T-helper 1 cell (primary cell): ENCODE results near the gene ZSCAN31.
"Not testable (repeated sequence)": the region's sequence is repeated elsewhere in the genome, so short reads cannot be mapped to it uniquely, and the experiment has no call there.

Source experiments
- DNase-seq, 5 donors: peaks; one replicate each; pipeline ENCODE4 v3.0.0-alpha.2; 2012 to 2020

Gene ZSCAN31

GRCh38 chr6:28312939-28313338 is 23.0 kb downstream of the ZSCAN31 start:
- no peak for DNase-seq

DNA sequence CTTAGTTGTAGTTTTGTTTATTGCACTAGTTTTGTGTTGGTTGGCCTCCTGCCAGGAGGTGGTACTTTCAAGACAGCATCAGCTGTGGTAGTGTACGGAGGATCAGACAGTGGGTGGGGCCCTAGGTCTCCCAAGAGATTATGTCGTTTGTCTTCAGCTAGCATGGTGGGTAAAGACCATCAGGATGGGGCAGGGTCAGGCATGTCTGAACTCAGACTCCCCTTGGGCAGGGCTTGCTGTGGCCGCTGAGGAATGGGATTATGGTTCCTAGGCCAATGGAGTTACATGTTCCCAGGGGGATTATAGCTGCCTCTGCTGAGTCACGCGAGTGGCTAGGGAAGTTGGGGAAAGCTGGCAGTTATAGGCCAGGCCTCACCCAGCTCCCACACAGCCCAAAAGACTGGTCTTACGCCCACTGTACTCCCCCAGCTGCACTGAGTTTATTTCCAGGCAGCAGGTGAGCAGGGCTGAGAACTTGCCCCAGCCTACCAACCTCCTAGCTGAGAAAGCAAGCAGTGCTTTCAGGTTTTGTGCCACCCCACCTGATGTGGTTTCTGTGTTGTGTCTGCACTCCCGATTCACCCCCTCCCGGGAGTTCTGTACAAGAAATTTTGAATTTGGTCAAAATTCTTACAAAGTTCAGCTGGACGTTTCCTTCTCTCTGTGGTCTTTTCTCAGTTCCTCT is 24.7 kb downstream of the ZSCAN31 start:
- no peak for DNase-seq

GRCh38 chr6:28306363-28306762 is 29.6 kb downstream of the ZSCAN31 start:
- not testable (repeated sequence) for DNase-seq

GRCh38 chr6:28303570-28303969 is 32.4 kb downstream of the ZSCAN31 start:
- peak in 1 of 5 donors; percentile 6 for DNase-seq

GRCh38 chr6:28296520-28297060 is 39.4 kb downstream of the ZSCAN31 start:
- DNase-seq = no peak

- no peak for DNase-seq
Observed at GRCh38 chr6:28295326-28295725, 40.6 kb downstream of the ZSCAN31 start.

- no peak for DNase-seq
Observed at GRCh38 chr6:28291573-28291972, 44.4 kb downstream of the ZSCAN31 start.

- DNase-seq = no peak
Observed at GRCh38 chr6:28282926-28283325, 53.0 kb downstream of the ZSCAN31 start.

DNA sequence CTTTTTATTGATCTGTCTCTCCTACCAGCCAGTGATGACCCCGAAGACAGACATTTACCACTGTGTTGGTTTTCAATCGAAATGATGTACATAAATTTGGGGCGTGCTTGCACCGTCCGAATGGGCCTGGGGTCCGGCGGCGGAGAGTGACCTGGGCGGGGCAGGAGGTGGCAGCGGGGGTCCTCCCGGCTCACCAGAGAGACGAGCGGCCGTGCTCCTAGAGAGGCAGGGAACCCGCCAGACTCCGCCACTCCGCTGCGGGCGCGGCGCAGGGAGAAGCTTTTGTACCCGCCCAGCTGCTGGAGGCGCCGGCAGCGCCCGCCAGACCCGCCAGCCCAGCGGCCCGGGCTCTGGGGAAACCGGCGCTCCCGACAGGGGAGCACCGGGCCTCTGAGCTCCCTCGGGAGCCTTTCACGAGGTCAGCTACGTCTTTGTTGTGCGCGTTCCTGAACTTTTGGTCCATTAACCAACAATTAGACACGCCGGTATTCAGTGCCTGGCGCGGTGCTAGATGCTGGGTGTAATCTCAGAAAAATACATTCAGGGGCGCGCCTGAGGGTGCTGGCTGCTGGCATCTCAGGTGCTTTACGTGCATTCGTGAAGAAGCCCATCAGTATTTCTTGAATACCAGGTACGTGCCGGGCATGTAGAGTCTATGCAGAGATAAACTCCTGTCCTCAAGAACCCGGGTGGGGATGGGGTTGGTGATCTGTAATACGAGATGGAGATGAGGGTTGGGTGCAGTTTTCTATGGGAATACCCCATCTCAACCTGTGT is 54.5 kb downstream of the ZSCAN31 start, which contains the start of gene PGBD1:
Gene PGBD1 (plus strand): TSS at position 285 of the 777 bp plus-strand sequence. CDS start 2,242 bp downstream, outside the sequence.
- DNase-seq = peak in 3 of 5 donors; percentile 14 to 61 (median 17)

DNA sequence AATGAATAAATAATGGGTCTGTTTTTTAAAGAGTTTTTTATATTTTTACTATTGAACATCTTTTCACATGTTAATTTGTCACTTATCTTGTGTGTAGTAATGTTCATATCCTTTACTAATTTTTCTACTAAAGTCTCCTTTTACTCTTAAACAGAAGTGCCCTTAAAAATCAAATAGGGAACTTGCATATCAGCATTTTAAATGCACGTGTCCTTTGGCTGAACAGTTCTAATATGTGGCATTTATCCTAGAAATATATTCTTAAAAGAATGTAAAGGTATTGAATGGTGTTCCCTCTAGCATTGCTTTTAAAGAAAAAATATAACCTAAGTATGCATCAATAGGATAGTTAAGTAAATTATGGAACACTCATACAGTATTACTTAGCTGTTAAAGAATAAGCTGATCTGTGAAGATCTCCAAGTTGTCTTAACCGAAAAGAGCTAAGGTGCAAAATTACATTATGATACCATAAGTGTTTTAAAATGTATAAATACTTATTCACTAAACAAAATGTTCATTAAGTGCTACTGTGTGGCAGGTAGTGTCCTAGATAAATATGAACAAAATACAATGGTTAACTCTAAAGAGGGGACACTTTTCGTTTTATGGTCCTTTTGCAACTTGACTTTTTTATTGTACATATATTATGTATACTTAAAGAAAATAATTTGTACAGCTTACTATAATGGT is 55.2 kb downstream of the ZSCAN31 start:
- DNase-seq = no peak

GRCh38 chr6:28277746-28278145 is 58.2 kb downstream of the ZSCAN31 start:
- no peak for DNase-seq

DNA sequence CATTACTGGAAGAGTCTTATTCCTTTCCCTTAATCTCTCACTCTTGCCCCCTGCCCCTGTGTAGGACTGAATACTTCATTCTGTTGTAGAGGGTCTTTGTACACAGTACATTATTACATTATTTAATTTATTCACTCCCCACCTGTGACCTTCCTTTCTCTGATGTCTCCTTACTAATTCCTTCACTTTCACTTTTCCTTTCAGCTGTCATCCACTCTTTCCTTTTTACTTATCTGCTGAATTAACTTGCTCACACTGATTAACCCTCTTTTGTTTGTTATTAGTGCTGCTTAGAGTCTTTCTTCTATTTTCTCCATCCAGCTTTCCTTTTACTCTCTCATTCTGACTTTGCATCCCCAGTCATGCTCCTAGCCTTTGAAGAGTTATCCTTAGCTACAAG is 61.1 kb downstream of the ZSCAN31 start:
- no peak for DNase-seq
